ENCODE measurements around the gene FHIT.

- TF ChIP-seq CTCF (IDR thresholded peaks at IDR 0.05; ENCODE audit: low read depth, low read length, poor library complexity, severe bottlenecking) = no peak
- no peak for TF ChIP-seq EZH2phosphoT487 (IDR thresholded peaks at IDR 0.05; ENCODE audit: borderline replicate concordance, low read length)
These were observed 1463.1 kb downstream of the FHIT start for GRCh38 chr3:59788133-59788532.
